Endothelial cell of umbilical vein (primary cell): Measurements from ENCODE around the gene PLXNC1. TPM values are rescaled to one million over a fixed set of nuclear protein-coding genes. Genes with fewer than 3 reads are reported as not detected.

Source experiments
- BruUV-seq: library from RNA; stranded (reverse); fragments of 400-500 nt; replicated peaks from 2 replicates; lab custom pipeline; 2021; lab: Mats Ljungman, UMichigan
- CTCF ChIA-PET: fragments of 300-600, 350-600 bp; sonication (Branson Sonifier 250); formaldehyde crosslinking; loops from one replicate; lab custom pipeline; 2021; ENCODE audit warnings: antibody characterized with exemption, inconsistent platforms; lab: Charles Lee
- POLR2A ChIA-PET: fragments of 300-600, 350-600 bp; sonication (Branson Sonifier 250); formaldehyde crosslinking; loops from one replicate; lab custom pipeline; 2021; ENCODE audit warnings: antibody characterized with exemption, inconsistent platforms; lab: Charles Lee
- DNase-seq: peaks from one replicate; pipeline ENCODE4 v3.0.0-alpha.2; 2011; ENCODE audit warnings: low read depth, low spot score
- FAIRE-seq: peaks from 2 replicates; lab custom pipeline; 2011; peaks lifted over from hg19 to GRCh38; lab: Jason Lieb, UNC
- H2AFZ ChIP-seq: 2 replicates; pipeline ENCODE4 v1.6.0; 2012; ENCODE audit warnings: low read depth, low read length, control low read depth, inconsistent platforms
- H3K27ac ChIP-seq: 2 replicates; pipeline ENCODE4 v1.5.1; 2011; ENCODE audit warnings: low read depth, mild to moderate bottlenecking, control low read depth, low read length, moderate library complexity; ENCODE audit not compliant: insufficient read depth
- H3K27me3 ChIP-seq, 2 experiments: 2 replicates each; pipeline versions ENCODE4 v1.6.0 to v1.6.1; 2011; ENCODE audit warnings: low read length in 2 of 2, mixed read lengths in 1 of 2; ENCODE audit not compliant: control insufficient read depth in 2 of 2, insufficient read depth in 2 of 2
- H3K36me3 ChIP-seq, 2 experiments: 2 replicates in 1 of 2; 3 replicates in 1 of 2; pipeline ENCODE4 v1.5.1; 2011; ENCODE audit warnings: low read length in 2 of 2, mild to moderate bottlenecking in 1 of 2, moderate library complexity in 1 of 2; ENCODE audit not compliant: control insufficient read depth in 2 of 2, insufficient read depth in 2 of 2; ENCODE audit errors: extremely low read depth in 1 of 2
- H3K4me1 ChIP-seq: 3 replicates; pipeline ENCODE4 v1.5.1; 2011; ENCODE audit warnings: mild to moderate bottlenecking, low read length; ENCODE audit not compliant: control insufficient read depth, insufficient read depth; ENCODE audit errors: extremely low read depth
- H3K4me2 ChIP-seq: 2 replicates; pipeline ENCODE4 v1.6.1; 2011; ENCODE audit warnings: low read length, control low read depth, mixed read lengths; ENCODE audit not compliant: insufficient read depth
- H3K4me3 ChIP-seq, 3 experiments: fragments of 200-600 bp in 1 of 3; sonication (generic), shearing (Covaris generic) in 1 of 3; replicated peaks in 1 of 3; 2 replicates each; pipeline ENCODE4 v1.5.1; 2011 to 2016; ENCODE audit warnings: control low read depth in 3 of 3, low read length in 3 of 3, mild to moderate bottlenecking in 2 of 3, inconsistent platforms in 1 of 3, low read depth in 1 of 3, moderate library complexity in 1 of 3; ENCODE audit not compliant: insufficient read depth in 1 of 3
- H3K79me2 ChIP-seq: 2 replicates; pipeline ENCODE4 v1.6.0; 2012; ENCODE audit warnings: low read length, inconsistent platforms; ENCODE audit not compliant: control insufficient read depth, insufficient read depth
- H3K9ac ChIP-seq: replicated peaks from 2 replicates; pipeline ENCODE3; 2011; ENCODE audit warnings: low read length, control low read depth; ENCODE audit not compliant: insufficient read depth; ENCODE audit errors: extremely low read depth
- H3K9me1 ChIP-seq: replicated peaks from 3 replicates; pipeline ENCODE4 v1.6.0; 2011; ENCODE audit warnings: mild to moderate bottlenecking, low read length; ENCODE audit not compliant: control insufficient read depth, insufficient read depth; ENCODE audit errors: extremely low read depth
- H3K9me3 ChIP-seq: replicated peaks from 2 replicates; pipeline ENCODE4 v1.5.1; 2012; ENCODE audit warnings: low read length, inconsistent platforms; ENCODE audit not compliant: control insufficient read depth, insufficient read depth
- H4K20me1 ChIP-seq: replicated peaks from 2 replicates; pipeline ENCODE3; 2011; ENCODE audit warnings: mild to moderate bottlenecking, low read length; ENCODE audit not compliant: control insufficient read depth, insufficient read depth; ENCODE audit errors: extremely low read depth
- EZH2 ChIP-seq: IDR thresholded peaks from 2 replicates; pipeline ENCODE4 v1.6.1; 2012; ENCODE audit warnings: borderline replicate concordance, low read depth, mild to moderate bottlenecking, moderate library complexity, low read length, inconsistent platforms; ENCODE audit not compliant: severe bottlenecking
- FOS ChIP-seq: IDR thresholded peaks from 2 replicates; pipeline ENCODE4 v1.6.1; 2011; ENCODE audit warnings: mild to moderate bottlenecking, low read length, moderate library complexity, borderline replicate concordance; ENCODE audit not compliant: insufficient read depth
- GATA2 ChIP-seq: IDR thresholded peaks from 2 replicates; pipeline ENCODE4 v1.7.0; 2011; ENCODE audit warnings: low read depth, mild to moderate bottlenecking, moderate library complexity, mixed read lengths, low read length; ENCODE audit not compliant: insufficient read length, insufficient read depth
- JUN ChIP-seq: IDR thresholded peaks from 2 replicates; pipeline ENCODE4 v1.6.1; 2011; ENCODE audit warnings: borderline replicate concordance, low read depth; ENCODE audit not compliant: insufficient read length, insufficient read depth
- MYC ChIP-seq: IDR thresholded peaks from one replicate; pipeline ENCODE4 v1.6.1; 2011; ENCODE audit warnings: mild to moderate bottlenecking, low read depth, low read length
- POLR2A ChIP-seq: IDR thresholded peaks from 2 replicates; pipeline ENCODE4 v1.6.1; 2012; ENCODE audit warnings: low read depth, mild to moderate bottlenecking, control low read depth, low read length
- POLR2AphosphoS5 ChIP-seq: IDR thresholded peaks from 2 replicates; pipeline ENCODE4 v1.6.1; 2012; ENCODE audit warnings: low read depth, mild to moderate bottlenecking, control low read depth, low read length, moderate library complexity; ENCODE audit not compliant: insufficient read depth
- dilution Hi-C: fragments of 300-500 bp; cut with MboI; formaldehyde crosslinking; loops from one replicate; pipeline ENCODE4 v1.15.0; 2019; ENCODE audit warnings: low sequenced_read_pairs; ENCODE audit not compliant: extremely low pct_ligation_motif_present
- intact Hi-C: fragments of 100-400 bp; cut with micrococcal nuclease; formaldehyde crosslinking; loops from one replicate; pipeline ENCODE4 v1.10.0; 2022
- polyA plus RNA-seq, 4 experiments: library from polyadenylated mRNA; depleted of rRNA in 3 of 4; stranded (reverse) in 3 of 4; unstranded in 1 of 4; fragments of >200 nt; gene quantifications; 2 replicates each; pipeline versions ENCODE4 v1.2.1 to v1.2.3, GENCODE V29; 2011 to 2012; ENCODE audit warnings: missing spikeins in 1 of 4
- total RNA-seq: library from RNA; stranded (reverse); gene quantifications from 2 replicates; pipeline ENCODE4 v1.2.3, GENCODE V29; 2021
- TF ChIP-seq, protein P1 (sequence below): IDR thresholded peaks from 2 replicates; pipeline ENCODE4 v1.6.1; 2011; ENCODE audit not compliant: insufficient read depth, insufficient read length
- TF ChIP-seq, protein P2 (sequence below), 2 donors: IDR thresholded peaks; 1 replicate in 1 of 2; 2 replicates in 1 of 2; pipeline ENCODE4 v1.5.1; 2011; ENCODE audit warnings: low read length in 2 of 2, mild to moderate bottlenecking in 2 of 2, moderate library complexity in 2 of 2, control low read depth in 1 of 2, inconsistent platforms in 1 of 2, low read depth in 1 of 2; ENCODE audit not compliant: insufficient read depth in 1 of 2; ENCODE audit errors: extremely low read depth in 1 of 2

Gene PLXNC1
- total and polyA plus RNA-seq, 2 donors (not counting 3 experiments of a cell fraction or from before 2014, with no cell fraction given) = 0.04 TPM; not detected in 1

DNA sequence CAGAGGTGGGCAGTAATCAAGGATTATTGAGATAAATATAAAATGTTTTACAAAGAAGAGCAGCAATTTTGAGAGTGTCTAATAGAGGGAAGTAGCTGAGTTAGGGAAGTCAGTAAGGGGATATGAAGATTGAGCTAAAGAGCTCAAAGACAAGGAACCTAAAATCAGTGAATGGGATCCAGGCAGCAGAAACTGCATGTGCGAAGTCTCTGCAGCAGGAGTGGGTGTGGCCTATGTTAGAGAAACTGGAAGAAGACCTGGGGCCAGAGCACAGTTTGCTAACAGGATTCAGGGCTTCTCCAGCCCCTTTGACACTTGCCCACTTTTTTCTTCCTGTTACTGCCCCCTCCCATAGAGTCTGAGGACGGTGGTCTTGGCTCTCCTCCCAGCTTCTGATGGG, 36.3 kb upstream of the PLXNC1 start:
- H3K79me2 ChIP-seq = no peaks in the 10 kb centered on the region
- H3K27me3 ChIP-seq = peaks cover 13 to 23% of the 10 kb centered on the region in 2 experiments
- H3K27ac ChIP-seq = no peak overlapping the region
- no TSS peak for BruUV-seq
- no peak for TF ChIP-seq POLR2AphosphoS5
- TF ChIP-seq, protein P1, sequence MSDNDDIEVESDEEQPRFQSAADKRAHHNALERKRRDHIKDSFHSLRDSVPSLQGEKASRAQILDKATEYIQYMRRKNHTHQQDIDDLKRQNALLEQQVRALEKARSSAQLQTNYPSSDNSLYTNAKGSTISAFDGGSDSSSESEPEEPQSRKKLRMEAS = no peak
- no peak for TF ChIP-seq MYC
- TF ChIP-seq, protein P2, sequence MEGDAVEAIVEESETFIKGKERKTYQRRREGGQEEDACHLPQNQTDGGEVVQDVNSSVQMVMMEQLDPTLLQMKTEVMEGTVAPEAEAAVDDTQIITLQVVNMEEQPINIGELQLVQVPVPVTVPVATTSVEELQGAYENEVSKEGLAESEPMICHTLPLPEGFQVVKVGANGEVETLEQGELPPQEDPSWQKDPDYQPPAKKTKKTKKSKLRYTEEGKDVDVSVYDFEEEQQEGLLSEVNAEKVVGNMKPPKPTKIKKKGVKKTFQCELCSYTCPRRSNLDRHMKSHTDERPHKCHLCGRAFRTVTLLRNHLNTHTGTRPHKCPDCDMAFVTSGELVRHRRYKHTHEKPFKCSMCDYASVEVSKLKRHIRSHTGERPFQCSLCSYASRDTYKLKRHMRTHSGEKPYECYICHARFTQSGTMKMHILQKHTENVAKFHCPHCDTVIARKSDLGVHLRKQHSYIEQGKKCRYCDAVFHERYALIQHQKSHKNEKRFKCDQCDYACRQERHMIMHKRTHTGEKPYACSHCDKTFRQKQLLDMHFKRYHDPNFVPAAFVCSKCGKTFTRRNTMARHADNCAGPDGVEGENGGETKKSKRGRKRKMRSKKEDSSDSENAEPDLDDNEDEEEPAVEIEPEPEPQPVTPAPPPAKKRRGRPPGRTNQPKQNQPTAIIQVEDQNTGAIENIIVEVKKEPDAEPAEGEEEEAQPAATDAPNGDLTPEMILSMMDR (IDR thresholded peaks at IDR 0.05; ENCODE audit: extremely low read depth in 1 of 2, insufficient read depth in 1 of 2, low read depth in 1 of 2, low read length in 2 of 2) = no peak
- H3K4me2 ChIP-seq = no peak overlapping the region
- no peak overlapping the region for H3K4me3 ChIP-seq
- no peaks in the 10 kb centered on the region for H3K9me3 ChIP-seq
- H3K4me1 ChIP-seq = no peaks in the 10 kb centered on the region
- CTCF ChIA-PET = interaction anchor here (0.6 to 3.7 kb wide), 5 partner anchors 10 to 610 kb away, joined by 3 to 33 read pairs (median 4); no protein-coding TSS in a partner anchor
- H3K36me3 ChIP-seq = no peaks in the 10 kb centered on the region
- H2AFZ ChIP-seq = no peak overlapping the region
- intact Hi-C loops (no loop called here), dilution Hi-C loops (no loop called here)
- no peaks in the 10 kb centered on the region for H3K9me1 ChIP-seq
- POLR2A ChIA-PET = no interaction called here
- no peaks in the 10 kb centered on the region for H4K20me1 ChIP-seq
- no peak for FAIRE-seq
- no peak overlapping the region for H3K9ac ChIP-seq
- DNase-seq = no peak

DNA sequence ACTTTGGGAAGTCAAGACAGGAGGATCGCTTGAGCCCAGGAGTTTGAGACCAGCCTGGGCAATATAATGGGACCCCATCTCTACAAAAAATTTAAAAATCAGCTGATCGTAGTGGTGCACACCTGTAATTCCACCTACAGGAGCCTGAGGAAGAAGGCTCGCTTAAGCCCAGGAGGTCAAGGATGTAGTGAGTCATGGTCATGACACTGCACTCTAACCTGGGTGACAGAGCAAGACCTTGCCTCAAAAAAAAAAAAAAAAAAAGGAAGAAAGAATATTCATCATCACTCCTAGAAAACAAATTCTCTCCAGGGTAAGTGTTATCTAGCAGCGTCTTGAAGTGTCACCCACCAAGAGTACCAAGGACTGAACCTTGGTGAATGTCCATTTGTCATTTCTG, 34.2 kb upstream of the PLXNC1 start:
- H3K79me2 ChIP-seq = no peaks in the 10 kb centered on the region
- no peak overlapping the region for H2AFZ ChIP-seq
- H3K27me3 ChIP-seq = peaks cover 7 to 10% of the 10 kb centered on the region in 2 experiments
- ChIA-PET CTCF (interaction anchor here (1.4 to 3.7 kb wide), 2 partner anchors 12 kb away, joined by 4 to 33 read pairs; no protein-coding TSS in a partner anchor), POLR2A (no interaction called here)
- no peak overlapping the region for H3K27ac ChIP-seq
- no peak overlapping the region for H3K4me3 ChIP-seq
- H3K9me3 ChIP-seq = no peaks in the 10 kb centered on the region
- TF ChIP-seq POLR2A = no peak
- TF ChIP-seq MYC = no peak
- no peak for TF ChIP-seq EZH2
- TF ChIP-seq FOS = no peak
- TF ChIP-seq POLR2AphosphoS5 = no peak
- TF ChIP-seq JUN = no peak
- TF ChIP-seq GATA2 = no peak
- TF ChIP-seq, protein P1 = no peak
- TF ChIP-seq, protein P2 (IDR thresholded peaks at IDR 0.05; ENCODE audit: extremely low read depth in 1 of 2, insufficient read depth in 1 of 2, low read depth in 1 of 2, low read length in 2 of 2) = no peak
- DNase-seq (no peak), FAIRE-seq (no peak)
- H3K4me2 ChIP-seq = no peak overlapping the region
- H3K4me1 ChIP-seq = no peaks in the 10 kb centered on the region
- no peak overlapping the region for H3K9ac ChIP-seq
- intact Hi-C loops = no loop called here
- no peaks in the 10 kb centered on the region for H4K20me1 ChIP-seq
- no peaks in the 10 kb centered on the region for H3K36me3 ChIP-seq
- H3K9me1 ChIP-seq = no peaks in the 10 kb centered on the region
- no TSS peak for BruUV-seq
- dilution Hi-C loops = no loop called here
